ENCODE measurements around the gene CCL13.
"Not testable (repeated sequence)": the region's sequence is repeated elsewhere in the genome, so short reads cannot be mapped to it uniquely, and the experiment has no call there.

DNA sequence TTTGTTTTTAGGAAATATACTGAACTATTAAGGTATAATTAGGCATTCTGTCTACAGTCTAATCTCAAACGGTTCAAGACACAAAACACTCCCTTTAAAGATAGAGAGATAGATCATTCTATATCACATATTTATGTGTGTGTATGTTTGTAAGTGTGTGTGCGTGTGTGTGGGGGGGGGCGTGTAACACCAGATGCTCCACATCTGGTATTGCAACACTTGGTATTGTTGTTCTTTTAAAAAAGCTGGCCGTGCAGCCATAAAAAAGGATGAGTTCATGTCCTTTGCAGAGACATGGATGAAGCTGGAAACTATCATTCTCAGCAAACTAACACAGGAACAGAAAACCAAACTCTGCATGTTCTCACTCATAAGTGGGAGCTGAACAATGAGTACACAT lies 28.7 kb upstream of the CCL13 start:
- TF ChIP-seq, protein P1, sequence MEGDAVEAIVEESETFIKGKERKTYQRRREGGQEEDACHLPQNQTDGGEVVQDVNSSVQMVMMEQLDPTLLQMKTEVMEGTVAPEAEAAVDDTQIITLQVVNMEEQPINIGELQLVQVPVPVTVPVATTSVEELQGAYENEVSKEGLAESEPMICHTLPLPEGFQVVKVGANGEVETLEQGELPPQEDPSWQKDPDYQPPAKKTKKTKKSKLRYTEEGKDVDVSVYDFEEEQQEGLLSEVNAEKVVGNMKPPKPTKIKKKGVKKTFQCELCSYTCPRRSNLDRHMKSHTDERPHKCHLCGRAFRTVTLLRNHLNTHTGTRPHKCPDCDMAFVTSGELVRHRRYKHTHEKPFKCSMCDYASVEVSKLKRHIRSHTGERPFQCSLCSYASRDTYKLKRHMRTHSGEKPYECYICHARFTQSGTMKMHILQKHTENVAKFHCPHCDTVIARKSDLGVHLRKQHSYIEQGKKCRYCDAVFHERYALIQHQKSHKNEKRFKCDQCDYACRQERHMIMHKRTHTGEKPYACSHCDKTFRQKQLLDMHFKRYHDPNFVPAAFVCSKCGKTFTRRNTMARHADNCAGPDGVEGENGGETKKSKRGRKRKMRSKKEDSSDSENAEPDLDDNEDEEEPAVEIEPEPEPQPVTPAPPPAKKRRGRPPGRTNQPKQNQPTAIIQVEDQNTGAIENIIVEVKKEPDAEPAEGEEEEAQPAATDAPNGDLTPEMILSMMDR (IDR thresholded peaks at IDR 0.05): not testable (repeated sequence)
- TF ChIP-seq POLR2A (IDR thresholded peaks at IDR 0.05): not testable (repeated sequence)
